GM23338 (cell line): ENCODE measurements around the gene NECTIN1. TPM values are rescaled to one million over a fixed set of nuclear protein-coding genes. Genes with fewer than 3 reads are reported as not detected.

Source experiments
- ATAC-seq: fragments of 200-7000 bp; cut with Tn5 transposase; 3 replicates; pipeline ENCODE4 v1.9.1; 2020
- DNase-seq: peaks from one replicate; pipeline ENCODE4 v3.0.0-alpha.2; 2015; ENCODE audit warnings: low spot score
- H2AFZ ChIP-seq: fragments of 200-600 bp; sonication (generic); 2 replicates; pipeline ENCODE4 v1.8.0; 2016; ENCODE audit warnings: antibody characterized with exemption, mild to moderate bottlenecking, moderate library complexity
- H3F3A ChIP-seq: fragments of 200-600 bp; sonication (generic); replicated peaks from 2 replicates; pipeline ENCODE4 v1.8.0; 2017; ENCODE audit warnings: antibody characterized with exemption, mixed run types, low read depth
- H3K27ac ChIP-seq: fragments of 200-600 bp; sonication (generic); 2 replicates; pipeline ENCODE4 v1.6.1; 2016; ENCODE audit warnings: low read depth
- H3K27me3 ChIP-seq: fragments of 200-600 bp; sonication (generic); 2 replicates; pipeline ENCODE4 v1.8.0; 2016; ENCODE audit warnings: mild to moderate bottlenecking, mixed run types, moderate library complexity; ENCODE audit not compliant: insufficient read depth
- H3K36me3 ChIP-seq: fragments of 200-600 bp; sonication (generic); 2 replicates; pipeline ENCODE4 v1.8.0; 2016; ENCODE audit warnings: mild to moderate bottlenecking; ENCODE audit not compliant: insufficient read depth
- H3K4me1 ChIP-seq: fragments of 200-600 bp; sonication (generic); 2 replicates; pipeline ENCODE4 v1.8.0; 2016; ENCODE audit warnings: mild to moderate bottlenecking, moderate library complexity; ENCODE audit not compliant: insufficient read depth
- H3K4me2 ChIP-seq: fragments of 200-600 bp; sonication (generic); 2 replicates; pipeline ENCODE4 v1.7.1; 2017; ENCODE audit warnings: mixed run types
- H3K4me3 ChIP-seq: fragments of 200-600 bp; sonication (generic); 2 replicates; pipeline ENCODE4 v1.6.1; 2016; ENCODE audit warnings: mixed run types
- H3K79me2 ChIP-seq: fragments of 200-600 bp; sonication (generic); replicated peaks from 2 replicates; pipeline ENCODE4 v1.8.0; 2017; ENCODE audit warnings: mild to moderate bottlenecking; ENCODE audit not compliant: insufficient read depth
- H3K9me2 ChIP-seq: fragments of 200-600 bp; sonication (generic); 2 replicates; pipeline ENCODE4 v1.8.0; 2017; ENCODE audit not compliant: insufficient read depth
- H4K20me1 ChIP-seq: fragments of 200-600 bp; sonication (generic); replicated peaks from 2 replicates; pipeline ENCODE4 v1.8.0; 2017; ENCODE audit warnings: mild to moderate bottlenecking; ENCODE audit not compliant: insufficient read depth
- H3K27ac Mint-ChIP-seq: 2 replicates; pipeline ENCODE4 v1.8.0; 2020; ENCODE audit warnings: inconsistent platforms, mild to moderate bottlenecking, moderate library complexity, mixed read lengths
- H3K27me3 Mint-ChIP-seq: 3 replicates; pipeline ENCODE4 v1.8.0; 2022; ENCODE audit warnings: low read depth, mild to moderate bottlenecking, moderate library complexity, mixed read lengths, inconsistent platforms; ENCODE audit not compliant: insufficient read depth, poor library complexity
- H3K36me3 Mint-ChIP-seq: 3 replicates; pipeline ENCODE4 v1.8.0; 2021; ENCODE audit warnings: low read depth, mild to moderate bottlenecking, inconsistent platforms, moderate library complexity, mixed read lengths
- H3K4me1 Mint-ChIP-seq: 3 replicates; pipeline ENCODE4 v1.8.0; 2020; ENCODE audit warnings: mild to moderate bottlenecking, inconsistent platforms, mixed read lengths
- H3K4me3 Mint-ChIP-seq: 3 replicates; pipeline ENCODE4 v1.8.0; 2021; ENCODE audit warnings: moderate library complexity, mild to moderate bottlenecking, inconsistent platforms, mixed read lengths
- H3K9me3 Mint-ChIP-seq: 3 replicates; pipeline ENCODE4 v1.8.0; 2020; ENCODE audit warnings: moderate library complexity, mild to moderate bottlenecking, inconsistent platforms, mixed read lengths
- CTCF ChIP-seq, 2 experiments: fragments of 200-600 bp in 1 of 2; sonication (generic) in 1 of 2; conservative IDR thresholded peaks; 2 replicates each; pipeline versions ENCODE4 v1.5.1 to v1.6.1; 2016 to 2017; ENCODE audit warnings: antibody characterized with exemption in 2 of 2, low read depth in 2 of 2, mild to moderate bottlenecking in 2 of 2, moderate library complexity in 1 of 2
- EZH2 ChIP-seq: fragments of 200-600 bp; sonication (generic); IDR thresholded peaks from one replicate; pipeline ENCODE4 v1.8.0; 2017; ENCODE audit warnings: antibody characterized with exemption, mild to moderate bottlenecking, low read depth; ENCODE audit not compliant: unreplicated experiment
- EZH2phosphoT487 ChIP-seq: fragments of 200-600 bp; sonication (generic); IDR thresholded peaks from one replicate; pipeline ENCODE4 v1.8.1; 2018; ENCODE audit warnings: antibody characterized with exemption; ENCODE audit not compliant: unreplicated experiment
- NANOG ChIP-seq: IDR thresholded peaks from 2 replicates; pipeline ENCODE4 v1.6.1; 2016; ENCODE audit warnings: antibody characterized with exemption, borderline replicate concordance
- REST ChIP-seq: IDR thresholded peaks from one replicate; pipeline ENCODE4 v1.6.1; 2018; ENCODE audit warnings: antibody characterized with exemption; ENCODE audit not compliant: unreplicated experiment
- ZNF114 ChIP-seq: fragments of 250-450 bp; sonication (Bioruptor Pico); IDR thresholded peaks from 2 replicates; pipeline ENCODE4 v1.5.0; 2020; ENCODE audit warnings: mild to moderate bottlenecking, moderate library complexity
- ZNF331 ChIP-seq: fragments of 250-450 bp; sonication (Bioruptor Pico); IDR thresholded peaks from 2 replicates; pipeline ENCODE4 v1.5.0; 2020; ENCODE audit warnings: low read depth, mild to moderate bottlenecking, moderate library complexity
- polyA plus RNA-seq: library from polyadenylated mRNA; unstranded; fragments of >200 nt; fragmentation: Nextera tagmentation; extraction: Ambion mirVana; gene quantifications from 2 replicates; pipeline ENCODE4 v1.2.1, GENCODE V29; 2016
- total RNA-seq: library from RNA; depleted of rRNA; stranded (reverse); fragments of >200 nt; shearing (Covaris generic); gene quantifications from 2 replicates; pipeline ENCODE4 v1.2.3, GENCODE V29; 2014

The NECTIN1 gene
- total and polyA plus RNA-seq, 2 experiments from 2014 or later: 18.7 to 56.3 TPM

- TF ChIP-seq CTCF (conservative IDR thresholded peaks at IDR 0.05; ENCODE audit: low read depth in 2 of 2): no peak
- no peak for TF ChIP-seq EZH2phosphoT487
- TF ChIP-seq REST: no peak
- no peak for TF ChIP-seq ZNF331 (CRISPR knock-in tag)
- no peak for TF ChIP-seq NANOG
- no peak for TF ChIP-seq ZNF114
- TF ChIP-seq EZH2: no peak
These were observed 104.4 kb downstream of the NECTIN1 start (continued) for GRCh38 chr11:119624629-119625028.

GRCh38 chr11:119624102-119624615 is 104.8 kb downstream of the NECTIN1 start:
- H3K4me2 ChIP-seq: no peak overlapping the region
- Mint-ChIP-seq H3K36me3 (no peaks in the 10 kb centered on the region), H3K4me3 (no peak overlapping the region), H3K27ac (no peak overlapping the region), H3K9me3 (no peaks in the 10 kb centered on the region), H3K27me3 (peaks cover 10% of the 10 kb centered on the region), H3K4me1 (peaks cover 27% of the 10 kb centered on the region)
- H3K27ac ChIP-seq: no peak overlapping the region
- no peaks in the 10 kb centered on the region; the same call in 1 of the 2 replicates for H4K20me1 ChIP-seq
- H3K9me2 ChIP-seq: no peaks in the 10 kb centered on the region
- DNase-seq (peak; percentile 63), ATAC-seq (peak; percentile 65)
- no peak for TF ChIP-seq EZH2
- peak; percentile 70 to 75 for TF ChIP-seq CTCF (conservative IDR thresholded peaks at IDR 0.05; ENCODE audit: low read depth in 2 of 2)
- H2AFZ ChIP-seq: no peak overlapping the region
- H3K27me3 ChIP-seq: no peaks in the 10 kb centered on the region
- no peaks in the 10 kb centered on the region for H3K36me3 ChIP-seq
- no peaks in the 10 kb centered on the region for H3K79me2 ChIP-seq
- no peak overlapping the region for H3K4me3 ChIP-seq
- no peaks in the 10 kb centered on the region for H3K4me1 ChIP-seq
- H3F3A ChIP-seq: no peaks in the 10 kb centered on the region
